GM18520 (cell line): ENCODE measurements around the gene RAB28.

Source experiments
- ATAC-seq: cut with Tn5 transposase; IDR thresholded peaks from one replicate; pipeline ENCODE4 v1.9.1; 2021; ENCODE audit not compliant: unreplicated experiment

RAB28 gene

DNA sequence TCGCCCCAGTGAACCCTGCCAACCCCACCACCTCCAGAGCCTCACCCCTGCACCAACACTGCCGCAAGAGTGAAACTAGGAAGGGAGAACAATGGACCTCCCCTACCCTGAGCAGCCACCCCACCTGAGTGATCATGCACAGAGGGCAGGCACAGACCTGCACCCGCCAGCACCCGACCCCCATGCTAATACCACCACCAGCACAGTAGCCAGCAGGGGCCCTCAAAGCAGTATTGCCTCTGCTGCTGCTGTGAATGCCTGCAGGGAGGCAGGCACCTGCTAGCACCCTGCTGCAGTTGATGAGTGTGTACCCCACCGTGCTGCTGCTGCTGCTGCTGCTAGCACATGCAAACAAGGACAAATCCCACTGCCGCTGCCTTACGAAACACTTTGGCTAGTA is 100.1 kb downstream of the RAB28 start:
- no peak for ATAC-seq

DNA sequence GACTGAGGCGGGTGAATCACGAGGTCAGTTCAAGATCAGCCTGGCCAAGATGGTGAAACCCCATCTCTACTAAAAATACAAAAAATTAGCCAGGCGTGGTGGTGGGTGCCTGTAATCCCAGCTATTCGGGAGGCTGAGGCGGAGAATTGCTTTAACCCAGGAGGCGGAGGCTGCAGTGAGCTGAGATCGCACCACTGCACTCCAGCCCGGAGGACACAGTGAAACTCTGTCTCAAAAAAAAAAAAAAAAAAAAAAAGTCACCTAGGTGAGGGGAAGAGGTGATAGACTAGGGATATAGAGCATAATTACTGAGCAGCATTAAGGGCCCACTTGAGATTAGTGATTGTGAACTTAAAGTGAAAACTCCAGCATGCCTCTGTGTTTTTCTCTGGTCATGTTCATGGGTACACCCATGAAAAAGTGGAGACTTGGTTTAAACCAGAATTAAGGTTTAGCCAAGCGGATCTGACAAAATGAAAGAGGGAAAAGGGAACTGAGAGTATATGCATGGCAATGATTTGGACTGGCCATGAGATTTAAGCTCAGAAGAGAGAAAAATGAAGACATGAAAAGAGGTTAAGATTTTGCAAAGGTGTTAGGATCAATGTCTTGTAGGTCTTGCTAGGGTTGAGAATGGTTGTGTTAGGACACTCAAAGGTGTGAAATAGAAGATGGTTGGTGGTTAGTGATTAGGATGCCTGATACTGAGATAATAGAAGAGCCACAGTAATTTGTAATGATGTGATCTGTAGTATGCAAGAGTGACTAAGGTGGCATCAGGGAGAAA is 105.0 kb downstream of the RAB28 start:
- ATAC-seq, result peak; percentile 56

GRCh38 chr4:13371048-13371447 is 113.1 kb downstream of the RAB28 start:
- no peak for ATAC-seq

GRCh38 chr4:13368217-13368616 is 115.9 kb downstream of the RAB28 start:
- no peak for ATAC-seq

- ATAC-seq, result no peak
These were observed 116.4 kb downstream of the RAB28 start for GRCh38 chr4:13367691-13368090.

DNA sequence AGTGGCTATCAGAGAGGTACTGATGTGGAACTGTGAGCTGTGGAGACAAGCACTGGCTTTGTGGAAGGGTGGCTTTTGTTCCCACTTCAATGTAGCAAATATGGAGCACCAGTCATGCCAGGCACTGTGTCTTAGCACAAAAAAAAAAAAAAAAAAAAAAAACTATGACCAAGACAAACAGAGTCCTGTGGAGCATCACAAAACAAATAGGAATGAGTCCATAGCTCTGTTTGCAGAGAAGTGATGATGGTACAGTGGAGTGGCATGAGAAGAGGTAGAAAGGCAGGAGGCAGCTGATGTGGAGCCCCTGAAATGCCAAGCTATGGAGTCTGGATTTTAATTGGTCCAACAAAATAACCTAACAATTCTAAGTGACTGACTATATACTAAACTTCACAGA is 116.9 kb downstream of the RAB28 start:
- no peak for ATAC-seq

- no peak for ATAC-seq
These were observed 118.9 kb downstream of the RAB28 start for GRCh38 chr4:13365195-13365594.

- ATAC-seq, result no peak
These were observed 119.5 kb downstream of the RAB28 start for GRCh38 chr4:13364653-13365052.

DNA sequence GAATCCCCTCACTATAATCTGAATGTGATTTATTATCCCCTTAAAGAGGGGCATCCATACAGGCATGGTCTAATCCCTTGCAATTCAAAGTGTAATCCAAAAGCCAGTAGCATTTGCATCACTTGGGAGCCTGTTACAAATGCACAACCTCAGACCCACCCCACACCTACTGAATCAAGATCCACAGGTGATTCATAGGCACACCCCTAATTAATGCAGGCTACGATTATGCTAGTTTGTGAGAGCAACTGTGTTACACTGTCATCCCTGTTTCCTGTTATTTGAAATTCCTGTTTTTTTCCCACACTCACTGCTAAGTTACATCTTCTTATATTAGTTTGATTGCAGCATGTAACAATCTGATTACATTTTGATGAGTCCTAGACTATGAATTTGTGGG is 120.0 kb downstream of the RAB28 start:
- ATAC-seq, result no peak

DNA sequence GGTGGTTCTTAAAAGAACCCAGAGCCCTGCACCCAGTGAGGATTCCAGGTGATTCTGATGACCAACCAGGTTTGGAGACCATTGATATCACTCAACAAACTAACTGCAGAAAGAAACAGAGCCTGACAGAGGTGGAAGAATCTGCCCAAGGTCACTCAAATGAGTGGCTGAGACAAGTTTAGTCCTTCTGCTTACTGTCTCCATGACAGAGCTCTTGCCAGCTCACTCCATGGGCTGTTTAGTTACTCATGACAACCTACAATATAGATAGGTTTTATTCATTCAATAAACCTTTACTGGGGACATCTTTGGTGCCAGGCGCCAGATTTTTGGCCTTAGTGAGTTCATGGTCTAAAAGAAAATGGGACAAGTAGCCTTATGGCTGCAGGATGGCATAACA is 124.3 kb downstream of the RAB28 start:
- ATAC-seq, result no peak

- no peak for ATAC-seq
These were observed 128.8 kb downstream of the RAB28 start for GRCh38 chr4:13355111-13355880.

- ATAC-seq, result no peak
These were observed 135.0 kb downstream of the RAB28 start for GRCh38 chr4:13349096-13349495.

DNA sequence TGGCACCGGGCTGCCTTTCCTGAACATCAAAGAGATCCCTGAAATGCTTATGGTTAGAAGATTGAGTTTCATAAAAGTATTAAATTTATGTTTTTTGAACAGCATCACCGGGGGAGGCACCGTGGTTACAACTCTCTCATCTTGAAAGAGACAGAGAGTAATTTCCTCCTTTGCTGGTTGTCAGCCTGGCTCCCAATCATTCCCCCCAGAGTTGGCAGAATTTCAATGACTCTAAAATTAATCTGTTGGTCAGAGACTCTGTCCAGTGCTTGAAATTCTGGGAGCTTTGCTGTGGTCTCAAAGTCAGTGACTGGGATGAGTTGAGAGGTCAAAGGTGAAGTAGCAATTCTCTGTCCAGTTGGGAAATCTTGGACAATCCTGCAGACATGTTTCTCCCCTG is 135.9 kb downstream of the RAB28 start:
- ATAC-seq, result no peak

DNA sequence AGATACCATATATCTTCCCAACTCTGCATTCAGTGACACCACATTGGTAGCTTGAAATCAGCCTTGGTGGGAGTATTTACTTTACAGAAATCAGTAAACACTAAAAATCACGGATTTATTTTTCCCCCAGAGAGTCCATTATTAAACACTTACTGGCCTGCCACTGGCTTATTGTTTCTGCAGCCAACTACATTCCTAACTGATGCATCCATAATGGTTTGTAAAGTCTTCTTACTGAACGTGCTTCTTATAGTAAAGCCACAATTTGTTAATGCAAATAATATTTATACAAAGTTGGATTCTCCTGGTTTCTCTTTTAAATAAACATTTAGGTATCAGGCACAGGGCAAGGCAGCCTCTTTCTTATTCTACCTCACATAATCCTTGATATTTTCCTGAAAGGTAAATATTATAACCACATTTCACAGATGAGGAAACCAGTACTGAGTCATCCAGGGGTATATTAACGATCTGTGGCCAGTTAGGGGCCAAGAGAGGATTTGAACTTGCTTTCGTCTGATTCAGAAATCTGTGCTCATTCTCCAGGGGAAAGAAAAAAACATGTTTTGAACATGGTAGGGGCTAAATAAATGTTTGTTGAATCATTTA is 136.5 kb downstream of the RAB28 start:
- ATAC-seq, result no peak

DNA sequence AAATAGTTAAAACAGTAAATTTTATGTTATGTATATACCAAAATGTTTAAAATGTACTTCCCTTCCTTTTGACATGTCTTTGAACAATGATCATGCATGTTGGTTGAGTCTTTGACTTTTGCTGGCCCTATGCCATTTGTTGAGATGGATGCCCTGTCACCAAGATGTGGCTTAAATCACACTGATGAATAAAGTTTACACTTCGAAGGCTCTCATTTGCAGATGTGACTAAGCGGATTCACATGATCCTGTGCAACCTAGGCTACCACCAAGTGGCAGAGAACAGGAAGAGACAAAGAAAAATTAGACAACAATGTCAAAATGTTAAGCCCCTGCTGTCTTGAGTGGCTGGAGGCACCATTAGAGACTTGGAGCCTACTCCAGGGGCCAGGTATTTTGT is 139.9 kb downstream of the RAB28 start:
- ATAC-seq, result no peak

- ATAC-seq, result no peak
These were observed 143.5 kb downstream of the RAB28 start for GRCh38 chr4:13340672-13341071.

DNA sequence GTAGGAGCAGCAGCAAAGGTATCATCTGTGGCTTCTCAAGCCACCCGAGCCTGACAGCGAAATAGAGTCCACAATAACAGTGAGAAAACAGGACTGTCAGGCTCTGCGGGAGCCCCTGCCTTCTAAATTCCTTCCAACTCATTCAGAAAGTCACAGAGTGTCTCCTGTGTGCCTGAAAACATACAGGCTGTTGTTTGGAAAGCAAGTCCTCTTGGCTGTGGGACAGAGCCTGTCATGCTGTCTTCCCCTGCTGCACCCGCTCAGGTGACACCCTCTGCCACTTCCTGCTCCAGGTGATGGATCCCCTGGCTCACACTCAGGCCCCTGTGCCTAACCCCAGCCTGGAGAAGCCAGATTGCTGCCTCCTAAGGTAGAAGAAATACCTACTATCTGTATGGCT is 152.3 kb downstream of the RAB28 start:
- no peak for ATAC-seq

GRCh38 chr4:13329963-13330362 is 154.2 kb downstream of the RAB28 start:
- no peak for ATAC-seq

- no peak for ATAC-seq
These were observed 154.7 kb downstream of the RAB28 start for GRCh38 chr4:13329340-13329850.

- ATAC-seq, result no peak
These were observed 155.5 kb downstream of the RAB28 start for GRCh38 chr4:13328591-13328990.

GRCh38 chr4:13327991-13328390 is 156.1 kb downstream of the RAB28 start:
- ATAC-seq, result no peak

DNA sequence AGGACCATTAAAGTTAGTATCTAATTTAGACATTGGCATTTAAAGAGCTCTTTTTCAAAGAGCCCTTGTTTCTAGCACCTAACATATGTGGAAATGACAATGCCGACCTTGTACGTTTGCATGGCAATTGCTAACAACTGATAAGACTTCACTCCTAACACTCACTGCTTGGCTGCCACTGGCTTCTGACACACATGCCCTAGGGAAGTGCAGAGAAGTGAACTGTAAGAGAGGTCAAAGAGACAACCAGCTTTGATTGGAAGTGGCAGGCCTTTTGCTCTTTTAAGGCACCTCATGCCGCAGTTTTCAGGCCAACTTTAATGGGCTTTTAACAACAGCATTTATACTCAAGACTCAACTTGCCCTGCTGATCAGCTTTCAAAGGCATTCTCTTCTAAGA is 158.4 kb downstream of the RAB28 start:
- ATAC-seq, result no peak
